Activated B cell treated with CpG ODN at 0.5 μM for 24 hours (primary cell): ENCODE results near the gene ZNF830. TPM values are rescaled to one million over a fixed set of nuclear protein-coding genes. Genes with fewer than 3 reads are reported as not detected.

Source experiments
- ATAC-seq: fragments of 200-7000 bp; cut with Tn5 transposase; one replicate; pipeline ENCODE4 v1.10.0; 2021; ENCODE audit warnings: low read depth, mild to moderate bottlenecking, moderate library complexity
- CTCF ChIA-PET: fragments of 350-600 bp; sonication (Branson Sonifier 250); formaldehyde crosslinking; loops from one replicate; lab custom pipeline; 2021; ENCODE audit warnings: antibody characterized with exemption; lab: Charles Lee
- POLR2A ChIA-PET: fragments of 350-600 bp; sonication (Branson Sonifier 250); formaldehyde crosslinking; loops from one replicate; lab custom pipeline; 2021; ENCODE audit warnings: antibody characterized with exemption; lab: Charles Lee
- DNase-seq: peaks from one replicate; pipeline ENCODE4 v3.0.0; 2022
- H3K27ac Mint-ChIP-seq: one replicate; pipeline ENCODE4 v1.8.0; 2020; ENCODE audit warnings: mixed read lengths
- H3K27me3 Mint-ChIP-seq: one replicate; pipeline ENCODE4 v1.8.0; 2021; ENCODE audit warnings: mixed read lengths
- H3K36me3 Mint-ChIP-seq: one replicate; pipeline ENCODE4 v1.8.0; 2021; ENCODE audit warnings: low read depth, mixed read lengths
- H3K4me1 Mint-ChIP-seq: one replicate; pipeline ENCODE4 v1.8.0; 2021; ENCODE audit warnings: mixed read lengths
- H3K4me3 Mint-ChIP-seq: one replicate; pipeline ENCODE4 v1.8.0; 2020; ENCODE audit warnings: mild to moderate bottlenecking, mixed read lengths
- H3K9me3 Mint-ChIP-seq: one replicate; pipeline ENCODE4 v1.8.0; 2020; ENCODE audit warnings: mixed read lengths
- intact Hi-C: fragments of 100-400 bp; cut with micrococcal nuclease; formaldehyde crosslinking; loops from one replicate; pipeline ENCODE4 v1.15.1; 2024
- total RNA-seq: library from RNA; stranded (reverse); gene quantifications from 2 replicates; pipeline ENCODE4 v1.2.3, GENCODE V29; 2022
- TF ChIP-seq, protein P1 (sequence below): fragments of 200-600 bp; IDR thresholded peaks from one replicate; pipeline ENCODE4 v1.8.0; 2022; ENCODE audit warnings: antibody characterized with exemption, mild to moderate bottlenecking

Gene ZNF830
- total RNA-seq, 1 donor from 2014 or later: 29.9 TPM

DNA sequence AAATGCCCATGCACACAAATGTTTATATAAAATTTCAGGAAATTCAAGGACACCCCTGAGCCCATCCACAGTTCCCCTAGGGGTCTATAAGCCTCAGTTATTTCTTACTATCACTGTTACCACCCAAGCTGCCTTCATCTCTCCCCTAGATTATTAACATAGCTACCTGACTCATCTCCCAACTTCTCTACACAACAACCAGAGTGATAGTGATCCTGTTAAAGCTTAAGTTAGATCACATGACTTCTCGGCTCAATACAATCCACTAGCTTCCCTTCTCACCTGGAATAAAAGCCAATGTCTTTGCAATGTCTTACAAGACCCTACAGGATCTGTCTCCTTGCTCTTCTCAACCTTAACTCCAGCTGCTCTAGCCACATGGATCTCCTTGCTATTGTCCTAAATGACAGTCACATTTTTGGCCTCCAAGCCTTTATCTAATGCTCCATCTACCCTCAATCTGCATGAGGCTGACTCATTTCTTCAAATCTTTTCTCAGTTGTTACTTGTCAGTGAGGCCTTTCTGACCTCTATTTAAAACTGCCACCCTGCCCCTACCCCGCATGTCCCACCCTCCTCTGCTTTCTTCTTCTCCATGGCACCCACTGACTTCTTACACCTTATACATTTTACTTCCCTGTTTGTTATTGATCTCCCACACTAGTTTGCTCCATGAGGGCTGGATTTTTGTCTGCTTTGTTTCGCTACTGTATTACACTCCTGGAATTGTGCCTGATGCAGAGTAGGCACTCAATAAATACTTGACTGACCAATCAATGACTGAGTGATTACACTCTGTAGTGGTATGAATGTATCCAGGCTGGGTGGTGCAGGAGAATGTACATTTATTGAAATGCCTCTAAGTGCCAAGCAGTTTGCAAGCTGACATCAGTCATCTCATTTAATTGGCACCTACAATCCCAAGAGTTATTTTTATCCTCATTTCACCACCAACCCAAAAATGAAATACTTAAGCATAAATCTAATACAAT, 13.8 kb downstream of the ZNF830 start:
- Mint-ChIP-seq H3K36me3 (peaks cover under 1% of the 10 kb centered on the region), H3K27ac (no peak overlapping the region), H3K4me3 (no peak overlapping the region), H3K4me1 (peaks cover 11% of the 10 kb centered on the region), H3K9me3 (no peaks in the 10 kb centered on the region), H3K27me3 (no peaks in the 10 kb centered on the region)
- POLR2A ChIA-PET: no interaction called here
- ATAC-seq: no peak
- DNase-seq: no peak
- intact Hi-C loops: no loop called here
- CTCF ChIA-PET: interaction anchor here (1.0 kb wide), 1 partner anchor 167 kb away, joined by 3 read pairs; the partner anchor contains the start of gene NLE1
- TF ChIP-seq, protein P1, sequence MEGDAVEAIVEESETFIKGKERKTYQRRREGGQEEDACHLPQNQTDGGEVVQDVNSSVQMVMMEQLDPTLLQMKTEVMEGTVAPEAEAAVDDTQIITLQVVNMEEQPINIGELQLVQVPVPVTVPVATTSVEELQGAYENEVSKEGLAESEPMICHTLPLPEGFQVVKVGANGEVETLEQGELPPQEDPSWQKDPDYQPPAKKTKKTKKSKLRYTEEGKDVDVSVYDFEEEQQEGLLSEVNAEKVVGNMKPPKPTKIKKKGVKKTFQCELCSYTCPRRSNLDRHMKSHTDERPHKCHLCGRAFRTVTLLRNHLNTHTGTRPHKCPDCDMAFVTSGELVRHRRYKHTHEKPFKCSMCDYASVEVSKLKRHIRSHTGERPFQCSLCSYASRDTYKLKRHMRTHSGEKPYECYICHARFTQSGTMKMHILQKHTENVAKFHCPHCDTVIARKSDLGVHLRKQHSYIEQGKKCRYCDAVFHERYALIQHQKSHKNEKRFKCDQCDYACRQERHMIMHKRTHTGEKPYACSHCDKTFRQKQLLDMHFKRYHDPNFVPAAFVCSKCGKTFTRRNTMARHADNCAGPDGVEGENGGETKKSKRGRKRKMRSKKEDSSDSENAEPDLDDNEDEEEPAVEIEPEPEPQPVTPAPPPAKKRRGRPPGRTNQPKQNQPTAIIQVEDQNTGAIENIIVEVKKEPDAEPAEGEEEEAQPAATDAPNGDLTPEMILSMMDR: no peak

DNA sequence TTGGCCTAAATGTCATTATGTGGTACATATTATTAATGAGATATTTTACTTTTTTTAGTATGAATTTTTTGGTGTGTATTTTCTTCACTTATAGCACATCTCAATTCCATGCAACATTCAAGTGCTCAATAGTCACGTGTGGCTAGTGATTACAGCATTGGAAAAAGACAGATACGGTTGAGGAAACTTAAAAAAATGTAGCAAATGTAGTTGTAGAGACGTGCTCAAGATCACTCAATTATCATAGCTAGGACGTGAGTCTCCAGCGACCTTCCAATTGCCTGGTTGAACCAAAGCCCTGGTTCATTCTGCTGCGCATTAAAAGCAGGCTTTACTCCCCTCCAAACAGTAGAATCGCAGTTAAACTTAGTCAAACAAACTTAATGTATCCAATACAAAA, 17.8 kb downstream of the ZNF830 start:
- intact Hi-C loops: no loop called here
- DNase-seq (no peak), ATAC-seq (no peak)
- H3K36me3 Mint-ChIP-seq: peaks cover 15% of the 10 kb centered on the region
- ChIA-PET POLR2A (interaction anchor here (1.0 to 2.3 kb wide), 4 partner anchors 10 to 110 kb away, joined by 3 to 25 read pairs (median 16); partner anchors contain the start of genes CCT6B and ZNF830), CTCF (interaction anchor here (1.1 kb wide), 1 partner anchor 111 kb away, joined by 4 read pairs; no protein-coding TSS in a partner anchor)
- H3K27me3 Mint-ChIP-seq: no peaks in the 10 kb centered on the region
- H3K4me3 Mint-ChIP-seq: peak overlapping the region; percentile 17
- no peak overlapping the region for H3K27ac Mint-ChIP-seq
- H3K9me3 Mint-ChIP-seq: no peaks in the 10 kb centered on the region
- H3K4me1 Mint-ChIP-seq: peaks cover 27% of the 10 kb centered on the region
- TF ChIP-seq, protein P1: no peak

DNA sequence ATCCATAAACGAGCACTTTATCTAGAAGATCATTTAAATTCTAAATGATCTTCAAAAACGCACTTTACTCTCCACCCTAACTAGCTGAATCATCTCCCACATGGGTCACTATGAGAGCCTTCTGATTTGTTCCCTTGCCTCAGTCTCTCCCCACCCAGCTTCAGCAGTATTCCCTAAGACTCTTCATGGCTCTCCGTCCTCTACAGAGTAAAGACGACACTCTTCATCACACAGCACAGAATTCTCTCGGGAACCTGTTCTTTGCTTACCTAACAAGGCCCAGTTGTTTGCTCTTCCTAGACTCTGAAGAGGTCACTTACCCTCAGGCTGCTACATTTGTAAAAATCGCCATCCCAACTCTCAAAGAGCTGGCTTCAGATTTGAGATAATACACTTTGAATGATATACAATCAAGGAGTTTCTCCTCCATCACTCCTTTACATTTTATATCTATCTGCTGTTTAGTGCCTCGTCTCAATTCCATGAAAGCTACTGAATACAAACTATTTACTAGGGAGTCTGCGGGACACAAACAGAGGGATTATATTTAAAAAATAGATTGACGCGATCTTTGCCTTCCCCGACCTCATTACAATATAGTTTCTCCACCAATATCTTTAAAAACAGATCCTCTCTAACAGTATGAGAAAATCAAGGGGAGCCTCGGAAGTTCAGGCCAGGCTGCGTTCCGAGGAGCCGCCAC, 18.5 kb downstream of the ZNF830 start:
- POLR2A ChIA-PET: interaction anchor here (1.0 to 2.3 kb wide), 9 partner anchors 11 to 599 kb away, joined by 3 to 25 read pairs (median 6); partner anchors contain the start of genes CCT6B, PEX12, RFFL and ZNF830

DNA sequence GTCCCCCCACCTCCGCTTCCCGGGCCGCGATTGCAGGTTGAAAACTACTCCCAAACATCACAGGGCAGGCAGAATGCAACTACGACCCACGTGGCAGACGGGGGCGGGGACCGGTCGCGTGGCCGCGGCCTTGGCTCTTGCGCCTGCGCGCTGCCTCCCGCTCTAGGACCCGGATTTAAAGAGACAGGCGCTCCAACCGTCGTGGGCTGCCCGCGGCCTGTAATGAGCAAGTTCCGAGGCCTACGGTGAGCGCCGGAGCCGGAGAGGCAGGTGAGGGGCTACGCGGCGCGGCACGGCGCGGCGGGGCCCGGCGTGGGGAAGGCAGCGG, 19.0 kb downstream of the ZNF830 start, which contains the start of gene LIG3:
LIG3 (plus strand) TSS at position 160 of the 328 bp plus-strand sequence. CDS start 2,494 bp downstream, outside the sequence.
- DNase-seq (peak; percentile 94), ATAC-seq (peak; percentile 70)
- H3K4me3 Mint-ChIP-seq: peak within 1 kb of the TSS; percentile 95
- H3K4me1 Mint-ChIP-seq: peaks cover 30% of the 10 kb centered on the region
- no peaks in the 10 kb centered on the region for H3K9me3 Mint-ChIP-seq
- peaks cover 21% of the 10 kb centered on the region for H3K36me3 Mint-ChIP-seq
- TF ChIP-seq, protein P1: no peak
- CTCF ChIA-PET: interaction anchor here (1.1 to 2.0 kb wide), 3 partner anchors 16 to 139 kb away, joined by 3 to 8 read pairs (median 7); partner anchors contain the start of gene RAD51D
- peak within 1 kb of the TSS; percentile 96 for H3K27ac Mint-ChIP-seq
- no peaks in the 10 kb centered on the region for H3K27me3 Mint-ChIP-seq
- POLR2A ChIA-PET: interaction anchor here (1.0 to 2.3 kb wide), 11 partner anchors 12 to 598 kb away, joined by 3 to 25 read pairs (median 6); partner anchors contain the start of genes CCT6B, PEX12, RFFL and ZNF830
- intact Hi-C loops: loop anchor here (1.0 to 5.0 kb wide), 6 partner anchors 19 to 607 kb away; partner anchors contain the start of genes AP2B1, CCT6B, RAD51D and RFFL

More for the DNA sequence above, 18.5 kb downstream of the ZNF830 start:
- ATAC-seq (no peak), DNase-seq (no peak)
- Mint-ChIP-seq H3K4me1 (peaks cover 27% of the 10 kb centered on the region), H3K9me3 (no peaks in the 10 kb centered on the region), H3K27me3 (no peaks in the 10 kb centered on the region), H3K27ac (peak overlapping the region; percentile 96), H3K36me3 (peaks cover 19% of the 10 kb centered on the region), H3K4me3 (peak overlapping the region; percentile 95)
- TF ChIP-seq, protein P1: no peak
- intact Hi-C loops: loop anchor here (1.0 to 5.0 kb wide), 6 partner anchors 18 to 608 kb away; partner anchors contain the start of genes AP2B1, CCT6B, RAD51D and RFFL
- CTCF ChIA-PET: interaction anchor here (1.9 kb wide), 1 partner anchor 110 kb away, joined by 7 read pairs; no protein-coding TSS in a partner anchor
